PC-3 (cell line): ENCODE measurements around the gene ANK3. TPM values are rescaled to one million over a fixed set of nuclear protein-coding genes. Genes with fewer than 3 reads are reported as not detected.

Source experiments
- ATAC-seq: fragments of 200-7000 bp; cut with Tn5 transposase; 2 replicates; pipeline ENCODE4 v1.9.1; 2020; ENCODE audit warnings: mild to moderate bottlenecking, moderate library complexity
- BruUV-seq: library from RNA; stranded (reverse); fragments of 400-500 nt; replicated peaks from 2 replicates; lab custom pipeline; 2021; lab: Mats Ljungman, UMichigan
- CTCF ChIA-PET: fragments of 300-600 bp; sonication (Branson Sonifier 250); formaldehyde crosslinking; loops from one replicate; lab custom pipeline; 2022; ENCODE audit warnings: antibody characterized with exemption; lab: Charles Lee
- POLR2A ChIA-PET: fragments of 300-600 bp; sonication (Branson Sonifier 250); formaldehyde crosslinking; loops from one replicate; lab custom pipeline; 2022; ENCODE audit warnings: antibody characterized with exemption; ENCODE audit not compliant: unreplicated experiment; lab: Charles Lee
- DNase-seq: peaks from one replicate; pipeline ENCODE4 v3.0.0-alpha.2; 2015
- H2AFZ ChIP-seq: fragments of 300-600 bp; sonication (generic); 2 replicates; pipeline ENCODE4 v1.6.0; 2016; ENCODE audit warnings: antibody characterized with exemption, low read length
- H3F3A ChIP-seq: fragments of 300-600 bp; sonication (generic); one replicate; pipeline ENCODE4 v1.6.0; 2017; ENCODE audit warnings: antibody characterized with exemption, low read length, control low read depth, mild to moderate bottlenecking; ENCODE audit not compliant: unreplicated experiment
- H3K27ac ChIP-seq: fragments of 300-600 bp; sonication (generic); 2 replicates; pipeline ENCODE4 v1.5.1; 2016; ENCODE audit warnings: mild to moderate bottlenecking, low read length
- H3K27me3 ChIP-seq: fragments of 300-600 bp; sonication (generic); 2 replicates; pipeline ENCODE4 v1.6.1; 2016; ENCODE audit warnings: low read length, mixed read lengths
- H3K36me3 ChIP-seq: fragments of 300-600 bp; sonication (generic); 2 replicates; pipeline ENCODE4 v1.6.1; 2016; ENCODE audit warnings: low read depth, mixed run types, low read length, mixed read lengths
- H3K4me1 ChIP-seq: fragments of 300-600 bp; sonication (generic); 2 replicates; pipeline ENCODE4 v1.5.1; 2016; ENCODE audit warnings: low read length; ENCODE audit not compliant: insufficient read depth
- H3K4me2 ChIP-seq: fragments of 300-600 bp; sonication (generic); 2 replicates; pipeline ENCODE4 v1.6.0; 2016; ENCODE audit warnings: low read length
- H3K4me3 ChIP-seq: fragments of 300-600 bp; sonication (generic); 2 replicates; pipeline ENCODE4 v1.5.1; 2016; ENCODE audit warnings: mild to moderate bottlenecking, low read length, mixed read lengths
- H3K79me2 ChIP-seq: fragments of 300-600 bp; sonication (generic); 2 replicates; pipeline ENCODE4 v1.6.1; 2017; ENCODE audit warnings: low read length, mixed read lengths
- H3K9ac ChIP-seq: fragments of 300-600 bp; sonication (generic); 2 replicates; pipeline ENCODE4 v1.6.0; 2016; ENCODE audit warnings: mild to moderate bottlenecking, low read length
- H3K9me2 ChIP-seq: fragments of 300-600 bp; sonication (generic); replicated peaks from 2 replicates; pipeline ENCODE4 v1.6.1; 2016; ENCODE audit warnings: mixed run types, low read length, mixed read lengths
- H3K9me3 ChIP-seq: fragments of 300-600 bp; sonication (generic); 2 replicates; pipeline ENCODE4 v1.6.1; 2016; ENCODE audit warnings: low read length, mixed read lengths
- H4K20me1 ChIP-seq: fragments of 300-600 bp; sonication (generic); 2 replicates; pipeline ENCODE4 v1.6.1; 2016; ENCODE audit warnings: low read length, mixed read lengths
- EZH2 ChIP-seq: fragments of 300-600 bp; sonication (generic); IDR thresholded peaks from one replicate; pipeline ENCODE4 v1.6.1; 2017; ENCODE audit warnings: antibody characterized with exemption, mild to moderate bottlenecking, low read length; ENCODE audit not compliant: unreplicated experiment
- EZH2phosphoT487 ChIP-seq: fragments of 300-600 bp; sonication (generic); IDR thresholded peaks from 2 replicates; pipeline ENCODE4 v1.6.1; 2018; ENCODE audit warnings: mild to moderate bottlenecking, antibody characterized with exemption, low read length, borderline replicate concordance
- intact Hi-C: fragments of 100-400 bp; cut with micrococcal nuclease; formaldehyde crosslinking; loops from 2 replicates; pipeline ENCODE4 v1.9.0; 2023
- total RNA-seq: library from RNA; depleted of rRNA; stranded (reverse); fragments of >200 nt; gene quantifications from 2 replicates; pipeline ENCODE4 v1.2.3, GENCODE V29; 2014
- TF ChIP-seq, protein P1 (sequence below): fragments of 300-600 bp; sonication (generic); conservative IDR thresholded peaks from 2 replicates; pipeline ENCODE4 v1.5.1; 2017; ENCODE audit warnings: antibody characterized with exemption, low read depth, mild to moderate bottlenecking, low read length

ANK3 gene
- total RNA-seq, 1 experiment from 2014 or later: 29.5 TPM

DNA sequence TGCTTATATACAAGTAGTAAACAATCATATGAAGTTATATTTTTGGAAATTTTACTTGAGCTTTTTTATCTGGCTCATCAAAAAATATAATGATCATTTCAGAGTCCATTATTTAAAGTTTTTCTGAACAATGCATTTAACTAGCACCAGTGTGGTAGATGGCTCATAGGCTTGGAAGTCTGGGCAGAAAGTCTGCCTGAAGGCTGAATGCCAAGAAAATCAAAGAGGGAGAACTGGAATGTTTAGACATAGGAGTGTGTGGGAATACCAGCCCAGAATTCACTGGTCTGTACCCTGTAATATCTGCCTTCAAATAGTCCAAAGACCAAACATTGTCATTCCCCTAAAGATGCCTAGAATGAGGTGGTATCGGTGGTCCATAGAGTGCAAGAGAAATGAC lies 40.3 kb upstream of the ANK3 start:
- POLR2A ChIA-PET: interaction anchor here (0.6 kb wide), 1 partner anchor 42 kb away, joined by 4 read pairs; no protein-coding TSS in a partner anchor
- H2AFZ ChIP-seq: no peak overlapping the region
- H3K79me2 ChIP-seq: 0 out of 2 replicates have a peak, but pooled peaks cover 5% of the 10 kb centered on the region
- DNase-seq (peak; percentile 95), ATAC-seq (peak; percentile 39)
- H4K20me1 ChIP-seq: no peaks in the 10 kb centered on the region
- H3K4me2 ChIP-seq: peak overlapping the region; percentile 58
- H3K36me3 ChIP-seq: no peaks in the 10 kb centered on the region
- CTCF ChIA-PET: interaction anchor here (0.5 to 0.6 kb wide), 2 partner anchors 226 to 797 kb away, joined by 4 read pairs; no protein-coding TSS in a partner anchor
- H3K9ac ChIP-seq: 0 out of 2 replicates have a peak overlapping the region, but pooled peaks have one; percentile 2
- H3K4me3 ChIP-seq: 0 out of 2 replicates have a peak overlapping the region, but pooled peaks have one; percentile 1
- intact Hi-C loops: no loop called here
- H3K27ac ChIP-seq: peak overlapping the region; percentile 50
- BruUV-seq: no TSS peak
- no peaks in the 10 kb centered on the region for H3K9me3 ChIP-seq
- no peak for TF ChIP-seq EZH2phosphoT487
- TF ChIP-seq, protein P1, sequence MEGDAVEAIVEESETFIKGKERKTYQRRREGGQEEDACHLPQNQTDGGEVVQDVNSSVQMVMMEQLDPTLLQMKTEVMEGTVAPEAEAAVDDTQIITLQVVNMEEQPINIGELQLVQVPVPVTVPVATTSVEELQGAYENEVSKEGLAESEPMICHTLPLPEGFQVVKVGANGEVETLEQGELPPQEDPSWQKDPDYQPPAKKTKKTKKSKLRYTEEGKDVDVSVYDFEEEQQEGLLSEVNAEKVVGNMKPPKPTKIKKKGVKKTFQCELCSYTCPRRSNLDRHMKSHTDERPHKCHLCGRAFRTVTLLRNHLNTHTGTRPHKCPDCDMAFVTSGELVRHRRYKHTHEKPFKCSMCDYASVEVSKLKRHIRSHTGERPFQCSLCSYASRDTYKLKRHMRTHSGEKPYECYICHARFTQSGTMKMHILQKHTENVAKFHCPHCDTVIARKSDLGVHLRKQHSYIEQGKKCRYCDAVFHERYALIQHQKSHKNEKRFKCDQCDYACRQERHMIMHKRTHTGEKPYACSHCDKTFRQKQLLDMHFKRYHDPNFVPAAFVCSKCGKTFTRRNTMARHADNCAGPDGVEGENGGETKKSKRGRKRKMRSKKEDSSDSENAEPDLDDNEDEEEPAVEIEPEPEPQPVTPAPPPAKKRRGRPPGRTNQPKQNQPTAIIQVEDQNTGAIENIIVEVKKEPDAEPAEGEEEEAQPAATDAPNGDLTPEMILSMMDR: no peak
- TF ChIP-seq EZH2: no peak
- H3F3A ChIP-seq: peaks cover 11% of the 10 kb centered on the region
- H3K27me3 ChIP-seq: no peaks in the 10 kb centered on the region
- H3K9me2 ChIP-seq: no peaks in the 10 kb centered on the region
- H3K4me1 ChIP-seq: peaks cover 78% of the 10 kb centered on the region

DNA sequence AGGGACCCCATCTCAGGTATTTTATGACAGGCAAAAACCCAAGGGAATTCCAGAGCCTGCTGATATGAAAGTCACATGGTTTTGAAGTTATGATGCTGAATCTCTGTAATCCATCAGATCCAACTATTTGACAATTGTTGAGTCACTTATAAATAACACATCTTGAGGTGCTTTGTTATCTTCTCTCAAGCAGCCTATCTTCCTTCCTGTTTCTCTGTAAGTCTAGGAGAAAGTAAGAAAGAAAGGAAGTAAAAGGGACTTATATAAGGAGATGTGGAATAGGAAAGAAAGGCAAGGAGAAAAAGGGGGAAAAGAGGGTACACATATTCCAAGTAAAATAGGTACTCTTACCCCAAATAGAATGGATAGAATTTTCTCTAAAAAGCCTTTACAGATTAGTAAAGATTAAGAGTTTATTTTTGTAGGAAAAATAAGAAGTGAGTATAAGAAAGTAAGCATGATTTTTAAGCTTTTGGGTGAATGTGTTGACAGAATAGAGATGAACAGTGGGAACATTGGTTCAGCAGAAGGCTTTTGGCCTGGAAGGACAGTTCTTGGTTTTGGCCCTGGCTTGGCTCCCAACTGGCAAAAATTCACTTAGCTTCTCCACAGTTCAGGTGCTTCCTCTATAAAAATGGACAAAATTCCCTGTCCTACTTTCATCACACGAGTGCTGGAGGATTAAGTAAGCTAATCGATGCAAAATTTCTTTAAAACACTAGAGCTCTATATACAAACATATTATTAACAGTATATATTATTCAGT lies 39.6 kb upstream of the ANK3 start:
- no peak for DNase-seq
- no peak overlapping the region for H3K9ac ChIP-seq
- ATAC-seq: no peak
- no peaks in the 10 kb centered on the region for H3K27me3 ChIP-seq
- no peaks in the 10 kb centered on the region for H3K9me2 ChIP-seq
- intact Hi-C loops: no loop called here
- H3K36me3 ChIP-seq: no peaks in the 10 kb centered on the region
- ChIA-PET CTCF (interaction anchor here (0.5 to 0.6 kb wide), 2 partner anchors 225 to 796 kb away, joined by 4 read pairs; no protein-coding TSS in a partner anchor), POLR2A (interaction anchor here (0.6 kb wide), 1 partner anchor 41 kb away, joined by 4 read pairs; no protein-coding TSS in a partner anchor)
- H3K79me2 ChIP-seq: 0 out of 2 replicates have a peak, but pooled peaks cover 5% of the 10 kb centered on the region
- H3F3A ChIP-seq: peaks cover 14% of the 10 kb centered on the region
- H3K4me1 ChIP-seq: peaks cover 85% of the 10 kb centered on the region
- H3K4me3 ChIP-seq: no peak overlapping the region
- H2AFZ ChIP-seq: no peak overlapping the region
- no peaks in the 10 kb centered on the region for H4K20me1 ChIP-seq
- BruUV-seq: no TSS peak
- TF ChIP-seq EZH2phosphoT487 (no peak), EZH2 (no peak)
- TF ChIP-seq, protein P1: no peak
- no peaks in the 10 kb centered on the region for H3K9me3 ChIP-seq
- H3K4me2 ChIP-seq: peak overlapping the region; percentile 58
- H3K27ac ChIP-seq: peak overlapping the region; percentile 50

DNA sequence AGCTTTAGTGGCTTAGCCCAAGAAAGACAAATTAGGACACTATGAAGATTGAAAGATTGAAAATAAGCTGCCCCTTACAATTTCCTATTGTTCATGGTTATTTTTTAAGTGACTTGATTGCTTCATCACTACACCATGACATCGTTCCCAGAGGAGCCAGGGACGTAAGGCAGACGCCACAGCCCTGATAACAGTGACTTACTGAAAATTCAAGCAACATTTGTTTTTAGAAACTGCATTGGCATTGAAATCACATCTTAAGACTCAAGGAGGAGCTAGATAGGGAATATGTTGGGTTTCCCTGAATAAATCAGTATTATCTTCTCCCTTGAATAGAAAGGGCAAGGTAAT lies 38.7 kb upstream of the ANK3 start:
- no peak overlapping the region for H3K4me2 ChIP-seq
- BruUV-seq: no TSS peak
- H3K79me2 ChIP-seq: 0 out of 2 replicates have a peak, but pooled peaks cover 5% of the 10 kb centered on the region
- no peak overlapping the region for H3K9ac ChIP-seq
- ChIA-PET CTCF (no interaction called here), POLR2A (no interaction called here)
- ATAC-seq (no peak), DNase-seq (no peak)
- no peaks in the 10 kb centered on the region for H3K36me3 ChIP-seq
- no peaks in the 10 kb centered on the region for H4K20me1 ChIP-seq
- H2AFZ ChIP-seq: no peak overlapping the region
- H3F3A ChIP-seq: peaks cover 14% of the 10 kb centered on the region
- H3K9me2 ChIP-seq: no peaks in the 10 kb centered on the region
- H3K27ac ChIP-seq: no peak overlapping the region
- H3K9me3 ChIP-seq: no peaks in the 10 kb centered on the region
- no peak overlapping the region for H3K4me3 ChIP-seq
- H3K4me1 ChIP-seq: peaks cover 85% of the 10 kb centered on the region
- H3K27me3 ChIP-seq: no peaks in the 10 kb centered on the region
- TF ChIP-seq EZH2phosphoT487: no peak
- TF ChIP-seq EZH2: no peak
- TF ChIP-seq, protein P1: no peak
- intact Hi-C loops: no loop called here
